ENCODE results near the gene TTI1.

The TTI1 gene

DNA sequence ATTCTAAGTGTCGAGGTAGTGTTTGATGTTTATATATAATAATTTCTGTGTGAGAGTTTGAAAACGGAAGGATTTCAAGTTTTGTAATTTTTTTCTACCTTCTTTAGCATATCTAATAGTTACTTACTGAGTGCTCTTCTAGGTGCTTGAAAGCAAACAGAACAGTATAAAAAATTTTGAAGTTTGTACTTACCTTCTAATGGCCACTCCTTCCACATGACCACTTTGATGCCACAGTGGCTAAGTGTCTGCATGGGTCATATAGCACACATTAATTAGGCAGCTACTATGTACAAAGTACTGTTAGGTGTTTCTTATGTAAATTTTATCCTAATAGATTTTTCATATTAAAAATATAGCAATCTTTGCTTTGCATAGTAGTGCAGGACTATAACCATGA lies 21.4 kb upstream of the TTI1 start:
- DNase-seq (ENCODE audit: low read depth in 2 of 2), result no peak

DNA sequence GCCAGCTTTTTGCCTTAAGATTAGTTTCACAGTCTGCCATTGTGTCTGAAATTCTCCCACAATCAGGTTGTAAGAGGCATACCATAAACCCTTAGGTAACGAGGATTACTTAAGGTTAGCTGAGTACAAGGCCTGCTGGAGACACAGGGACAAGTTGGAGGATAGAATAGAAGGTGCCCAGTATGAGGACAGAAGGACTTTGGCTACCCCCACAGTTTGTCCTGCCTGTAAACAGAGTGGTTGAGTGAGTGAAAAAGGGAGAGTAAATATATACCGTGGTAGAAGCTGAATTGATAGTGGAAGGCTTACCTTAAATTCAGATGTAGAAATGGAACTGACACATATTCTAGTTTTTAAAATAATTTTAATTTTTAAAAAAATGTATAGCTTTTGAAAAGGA lies 19.6 kb upstream of the TTI1 start:
- DNase-seq (ENCODE audit: low read depth in 2 of 2), result no peak

- no peak for DNase-seq (ENCODE audit: low read depth in 2 of 2)
Observed at GRCh38 chr20:38050686-38051085, 17.4 kb upstream of the TTI1 start.

- no peak for DNase-seq (ENCODE audit: low read depth in 2 of 2)
Observed at GRCh38 chr20:38049800-38050199, 16.5 kb upstream of the TTI1 start.

- DNase-seq (ENCODE audit: low read depth in 2 of 2), result no peak
Observed at GRCh38 chr20:38046572-38046971, 13.3 kb upstream of the TTI1 start.

GRCh38 chr20:38044685-38045084 lies 11.4 kb upstream of the TTI1 start:
- DNase-seq (ENCODE audit: low read depth in 2 of 2), result no peak

GRCh38 chr20:38043512-38044300 lies 10.4 kb upstream of the TTI1 start:
- no peak for DNase-seq (ENCODE audit: low read depth in 2 of 2)

DNA sequence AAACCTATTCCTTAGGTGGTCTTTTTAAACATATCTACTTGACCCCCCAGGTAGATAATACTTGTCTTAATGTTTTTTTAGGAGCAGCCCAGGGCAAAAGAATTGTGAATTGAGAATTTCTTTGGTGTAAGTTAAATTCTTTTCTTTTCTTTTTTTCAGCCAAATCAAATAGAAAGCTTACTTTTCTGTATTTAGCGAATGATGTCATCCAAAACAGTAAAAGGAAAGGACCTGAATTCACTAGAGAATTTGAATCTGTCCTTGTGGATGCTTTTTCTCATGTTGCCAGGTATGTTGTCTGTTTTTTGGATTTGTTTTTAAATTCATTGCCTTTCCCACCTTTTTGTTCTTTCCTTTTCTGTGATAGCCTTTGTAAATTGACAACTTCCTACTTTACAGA lies 7.0 kb upstream of the TTI1 start:
- no peak for DNase-seq (ENCODE audit: low read depth in 2 of 2)

DNA sequence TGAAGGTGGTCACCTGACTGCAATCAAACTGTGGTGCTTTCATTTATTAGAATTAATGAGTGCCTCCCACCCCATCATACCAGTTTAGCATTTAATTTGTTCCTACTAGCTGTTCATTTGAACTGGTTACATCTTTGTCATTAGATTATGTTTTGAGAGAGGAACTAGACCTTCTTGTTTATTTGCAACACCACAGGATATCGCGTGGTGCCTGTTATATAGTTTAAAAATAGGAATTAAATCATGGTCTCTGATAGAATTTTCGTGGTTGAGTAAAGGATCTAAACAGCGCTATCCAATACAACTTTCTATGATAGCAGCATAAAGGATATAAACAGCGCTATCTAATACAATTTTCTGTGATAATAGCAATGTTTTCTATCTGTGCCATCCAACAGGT lies 3.1 kb upstream of the TTI1 start:
- no peak for DNase-seq (ENCODE audit: low read depth in 2 of 2)

DNA sequence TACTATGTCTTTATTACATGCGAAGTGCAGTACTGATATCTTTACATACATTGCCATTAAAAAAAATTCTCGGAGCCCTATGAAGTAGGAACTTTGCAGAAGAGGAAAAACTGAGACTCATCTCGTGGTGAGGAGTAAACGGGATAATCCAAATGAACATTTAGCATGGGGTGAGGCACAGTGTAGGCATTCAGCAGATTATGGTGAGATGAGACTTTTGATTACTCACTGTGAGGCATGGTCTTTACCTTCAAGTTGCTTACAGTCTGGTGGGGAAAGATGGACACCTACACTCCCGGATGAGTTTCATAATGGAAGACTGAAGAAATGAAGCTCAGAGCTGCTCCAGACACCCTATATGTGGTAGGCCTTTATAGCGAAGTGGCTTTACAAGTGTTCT lies 1.7 kb upstream of the TTI1 start:
- no peak for DNase-seq (ENCODE audit: low read depth in 2 of 2)

DNA sequence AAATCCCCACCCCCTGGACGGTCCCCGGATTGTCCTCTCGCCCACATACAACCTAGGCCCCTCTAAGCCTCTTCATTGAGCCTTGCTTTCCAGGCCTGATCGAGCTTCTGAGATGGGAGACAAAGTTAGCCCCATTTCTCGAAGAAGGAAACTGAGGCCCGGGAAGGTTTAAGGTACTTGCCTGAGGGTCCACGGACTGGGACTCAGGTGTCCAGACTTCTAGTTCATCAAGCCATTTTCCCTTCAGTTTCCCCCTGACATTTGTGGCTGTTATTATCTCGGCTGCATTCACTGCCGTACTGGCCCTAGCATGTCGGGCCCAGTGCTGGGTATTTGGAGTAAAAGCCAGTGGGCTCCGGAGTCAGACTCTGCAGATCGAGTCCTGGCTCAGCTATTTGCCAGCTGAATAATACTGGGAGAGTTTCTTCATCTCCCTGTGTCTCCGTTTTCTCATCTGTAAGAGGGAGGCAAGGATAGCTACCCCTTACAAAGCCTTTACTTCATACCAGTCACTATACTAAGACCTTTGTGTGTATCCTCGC lies 923 bp upstream of the TTI1 start:
- no peak for DNase-seq (ENCODE audit: low read depth in 2 of 2)

- DNase-seq (ENCODE audit: low read depth in 2 of 2), result peak; percentile 32 to 53
Observed at GRCh38 chr20:38032585-38033329, 499 bp downstream of the TTI1 start.

DNA sequence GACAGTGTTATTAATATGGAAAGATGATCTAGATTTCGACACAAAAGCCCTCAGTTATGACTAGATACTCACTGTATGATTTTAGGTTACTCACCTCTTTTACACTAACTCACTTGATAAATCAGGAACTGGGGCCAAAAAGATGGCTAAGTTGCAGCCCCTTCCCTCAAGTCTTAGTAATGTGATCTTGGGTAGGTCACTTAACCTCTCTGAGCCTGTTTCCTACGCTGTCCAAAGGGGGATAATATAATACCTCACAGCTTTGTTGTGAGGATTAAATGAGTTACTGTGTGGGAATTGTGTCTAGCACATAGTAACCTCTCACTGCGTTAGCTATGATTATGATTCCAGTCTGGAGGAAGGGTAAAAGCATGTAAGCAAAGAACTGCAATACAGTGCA lies 1.3 kb downstream of the TTI1 start:
- DNase-seq (ENCODE audit: low read depth in 2 of 2), result no peak

DNA sequence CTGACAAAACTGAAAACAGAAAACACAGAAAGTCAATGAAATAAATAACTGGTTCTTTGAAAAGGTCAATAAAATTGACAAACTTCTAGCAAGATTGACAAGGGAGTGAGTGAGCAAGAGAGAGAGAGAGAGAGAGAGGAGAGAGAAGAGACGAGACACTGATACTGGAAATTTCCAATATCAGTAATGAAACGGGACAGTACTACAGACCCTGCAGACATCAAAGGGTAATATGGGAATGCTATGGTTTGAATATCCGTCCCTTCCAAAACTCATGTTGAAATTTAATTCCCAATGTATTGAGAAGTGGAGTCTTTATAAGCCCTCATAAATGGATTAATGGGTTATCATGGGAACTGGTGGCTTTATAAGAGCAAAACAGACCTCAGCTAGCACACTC lies 3.8 kb downstream of the TTI1 start:
- no peak for DNase-seq (ENCODE audit: low read depth in 2 of 2)

DNA sequence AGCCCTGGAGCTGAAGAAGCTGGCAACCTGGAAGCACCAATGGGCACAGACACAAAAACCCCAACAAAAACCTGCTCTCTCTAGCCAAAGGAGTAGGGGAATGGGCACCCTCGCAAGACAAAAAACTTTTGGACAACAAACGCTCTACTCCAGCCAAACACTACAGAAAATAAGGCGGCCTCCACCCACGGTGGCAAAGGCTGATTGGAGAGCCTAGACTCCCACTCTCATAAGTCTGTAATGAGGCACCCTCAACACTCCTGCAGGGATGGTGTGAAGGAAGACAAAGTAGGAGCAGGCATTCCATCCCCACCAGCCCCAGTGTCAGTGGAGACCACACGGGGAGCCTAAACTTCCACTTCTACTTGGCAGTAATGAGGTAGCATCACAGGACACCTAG lies 8.8 kb downstream of the TTI1 start:
- DNase-seq (ENCODE audit: low read depth in 2 of 2), result no peak

DNA sequence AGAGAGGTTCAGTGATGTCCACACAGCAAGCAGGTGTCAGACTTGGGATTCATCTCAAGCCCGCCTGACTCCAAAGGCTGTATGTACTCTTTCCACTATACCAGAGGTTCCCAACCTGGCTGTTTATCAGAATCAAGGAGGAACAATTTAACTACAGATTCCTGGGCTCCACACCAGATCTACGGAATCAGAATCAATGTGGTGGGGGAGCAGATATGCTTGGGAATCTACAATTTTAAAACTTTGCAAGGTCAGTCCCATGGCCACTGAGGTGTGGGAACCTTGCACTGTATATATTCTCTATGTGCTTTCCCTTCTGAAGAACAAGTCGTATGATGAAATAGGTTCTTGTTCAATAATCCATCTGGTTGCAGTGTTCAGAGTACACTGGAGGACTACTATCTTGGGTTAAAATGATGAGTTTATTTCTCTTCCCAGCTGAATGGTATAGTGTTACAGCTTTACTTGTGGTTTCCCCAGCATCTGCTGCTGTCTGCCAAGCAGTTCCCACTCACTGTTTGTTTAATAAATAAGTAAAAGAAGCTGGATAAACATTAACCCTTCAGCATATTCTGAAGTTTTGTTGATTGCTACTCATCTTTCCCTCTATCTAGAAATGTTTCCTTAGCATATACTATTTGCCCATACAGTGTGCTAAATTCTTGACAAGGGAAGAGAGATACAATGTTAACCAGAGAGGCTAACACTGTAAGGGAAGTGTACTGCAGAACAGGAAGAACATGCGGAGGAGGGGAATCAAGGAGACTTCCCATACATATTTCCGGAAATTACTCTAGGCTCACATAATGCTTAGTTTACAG lies 9.9 kb downstream of the TTI1 start:
- no peak for DNase-seq (ENCODE audit: low read depth in 2 of 2)

GRCh38 chr20:38021087-38021772 lies 12.0 kb downstream of the TTI1 start:
- DNase-seq (ENCODE audit: low read depth in 2 of 2), result no peak

GRCh38 chr20:38018385-38018784 lies 14.9 kb downstream of the TTI1 start:
- no peak for DNase-seq (ENCODE audit: low read depth in 2 of 2)

- no peak for DNase-seq (ENCODE audit: low read depth in 2 of 2)
Observed at GRCh38 chr20:38017959-38018358, 15.3 kb downstream of the TTI1 start.

DNA sequence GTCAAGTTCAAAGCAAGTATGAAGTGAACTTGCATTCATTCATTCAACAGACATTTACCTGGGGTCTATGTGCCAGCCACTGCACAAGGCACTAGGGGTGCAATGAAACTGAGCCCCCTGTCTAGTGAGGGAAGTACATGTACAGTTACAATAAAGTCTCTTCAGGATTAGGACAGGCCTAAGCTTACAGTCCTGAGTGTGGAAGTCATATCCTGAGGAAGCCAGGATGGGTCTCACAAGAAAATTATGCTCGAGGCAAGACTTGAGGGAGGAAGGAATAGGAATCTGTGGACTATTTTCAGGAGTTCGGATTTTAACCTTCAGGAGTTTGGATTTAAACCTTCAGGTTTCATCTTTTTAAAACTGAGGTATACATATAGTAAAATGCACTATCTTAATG lies 19.4 kb downstream of the TTI1 start:
- no peak for DNase-seq (ENCODE audit: low read depth in 2 of 2)

DNA sequence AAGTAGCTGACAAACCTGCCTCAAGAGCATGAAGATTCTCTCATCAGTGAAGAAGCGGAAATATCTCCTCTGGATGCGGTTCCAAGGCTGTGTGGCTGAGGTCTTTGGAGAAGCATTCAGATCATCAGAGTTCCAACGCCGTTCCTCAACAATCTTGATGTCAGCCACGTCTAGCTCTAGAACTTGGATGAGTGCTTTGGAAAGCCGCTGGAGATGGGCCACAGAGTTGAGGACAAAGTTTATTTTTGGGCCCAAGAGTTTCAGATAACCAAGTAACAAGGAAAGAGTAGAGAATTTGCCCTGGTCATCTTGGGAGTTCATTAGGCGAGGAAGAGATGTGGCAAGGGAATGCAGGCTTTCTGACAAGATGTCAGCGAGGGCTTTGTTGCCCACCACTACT lies 20.9 kb downstream of the TTI1 start:
- no peak for DNase-seq (ENCODE audit: low read depth in 2 of 2)

DNA sequence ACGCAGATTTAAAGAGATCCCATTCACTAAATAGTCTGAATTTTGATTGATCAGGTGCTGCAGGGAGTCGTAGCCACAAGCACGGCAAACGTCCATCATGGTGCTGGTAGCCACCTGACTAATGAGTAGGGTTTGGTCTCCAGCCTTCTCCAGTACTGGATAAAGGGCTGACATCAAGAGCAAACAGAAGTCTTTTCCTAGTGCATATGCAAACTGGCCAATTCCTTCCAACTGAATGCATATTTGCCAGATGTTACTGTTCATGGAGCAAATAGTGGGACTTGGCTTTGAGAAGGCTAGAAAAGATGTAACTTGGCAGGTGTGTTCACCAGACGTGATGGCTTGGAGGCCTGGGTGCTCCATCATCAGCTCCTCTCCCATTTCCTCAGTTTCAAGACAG lies 21.6 kb downstream of the TTI1 start:
- no peak for DNase-seq (ENCODE audit: low read depth in 2 of 2)
